Lower leg skin (tissue), 4 donors: ENCODE measurements around the gene SLC2A8. TPM values are rescaled to one million over a fixed set of nuclear protein-coding genes. Genes with fewer than 3 reads are reported as not detected.

Experiments
- DNase-seq, 2 donors: peaks; one replicate each; pipeline ENCODE4 v3.0.0-alpha.2; 2019; ENCODE audit warnings: low spot score in 2 of 2
- H3K4me3 ChIP-seq: fragments of 200-600 bp; sonication (generic); 2 replicates; pipeline ENCODE4 v1.5.1; 2017; ENCODE audit warnings: mild to moderate bottlenecking, low read depth; ENCODE audit not compliant: poor library complexity, severe bottlenecking
- POLR2A ChIP-seq, 2 donors: fragments of 450-650 bp; IDR thresholded peaks; one replicate each; pipeline ENCODE4 v1.6.1; 2016 to 2017; ENCODE audit warnings: antibody characterized with exemption in 2 of 2, mild to moderate bottlenecking in 1 of 2, moderate library complexity in 1 of 2
- WGBS, 2 donors: methylation state at CpG; one replicate each; pipeline ENCODE4 v1.1.5; 2018; 5-methylcytosine and 5-hydroxymethylcytosine counted together
- intact Hi-C: fragments of 100-400 bp; cut with DNase I; formaldehyde crosslinking; loops from one replicate; pipeline ENCODE4 v1.15.0; 2023; ENCODE audit warnings: low total_unique reads
- total RNA-seq, 4 donors: library from RNA; depleted of rRNA; stranded (reverse); fragments of >200 nt; gene quantifications; one replicate each; pipeline ENCODE4 v1.1.0, GENCODE V29; 2016
- TF ChIP-seq, protein P1 (sequence below), 3 donors: fragments of 450-650 bp; IDR thresholded peaks; one replicate each; pipeline ENCODE4 v1.5.1; 2016; ENCODE audit warnings: antibody characterized with exemption in 3 of 3, mild to moderate bottlenecking in 3 of 3, moderate library complexity in 2 of 3

The SLC2A8 gene
- total RNA-seq, 4 donors from 2014 or later = 17.6 to 28.7 (median 23.6) TPM

DNA sequence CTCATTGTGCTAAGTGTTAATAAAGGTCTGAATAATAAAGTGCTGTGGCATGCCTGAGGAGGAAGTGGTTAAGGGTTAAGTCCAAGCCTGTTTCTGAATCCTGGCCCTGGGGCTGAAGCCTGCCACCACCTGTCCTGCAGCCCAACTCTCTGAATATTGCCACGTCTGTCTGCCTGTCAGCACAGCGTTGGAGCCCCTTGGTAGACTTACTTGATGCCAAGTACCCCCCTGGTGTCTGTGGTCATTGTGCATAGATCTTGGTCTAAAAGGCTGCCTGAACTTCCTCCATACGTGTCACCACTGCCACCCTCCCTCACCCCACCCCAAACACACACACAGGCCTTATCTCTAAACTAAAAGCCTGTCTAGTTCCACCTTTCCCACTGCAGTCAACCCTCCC lies 35.4 kb upstream of the SLC2A8 start:
- 21 to 50% methylated on average over 3 of the region's 3 CpGs for WGBS, 2 donors
- no peak for TF ChIP-seq POLR2A (IDR thresholded peaks at IDR 0.05)
- TF ChIP-seq, protein P1, sequence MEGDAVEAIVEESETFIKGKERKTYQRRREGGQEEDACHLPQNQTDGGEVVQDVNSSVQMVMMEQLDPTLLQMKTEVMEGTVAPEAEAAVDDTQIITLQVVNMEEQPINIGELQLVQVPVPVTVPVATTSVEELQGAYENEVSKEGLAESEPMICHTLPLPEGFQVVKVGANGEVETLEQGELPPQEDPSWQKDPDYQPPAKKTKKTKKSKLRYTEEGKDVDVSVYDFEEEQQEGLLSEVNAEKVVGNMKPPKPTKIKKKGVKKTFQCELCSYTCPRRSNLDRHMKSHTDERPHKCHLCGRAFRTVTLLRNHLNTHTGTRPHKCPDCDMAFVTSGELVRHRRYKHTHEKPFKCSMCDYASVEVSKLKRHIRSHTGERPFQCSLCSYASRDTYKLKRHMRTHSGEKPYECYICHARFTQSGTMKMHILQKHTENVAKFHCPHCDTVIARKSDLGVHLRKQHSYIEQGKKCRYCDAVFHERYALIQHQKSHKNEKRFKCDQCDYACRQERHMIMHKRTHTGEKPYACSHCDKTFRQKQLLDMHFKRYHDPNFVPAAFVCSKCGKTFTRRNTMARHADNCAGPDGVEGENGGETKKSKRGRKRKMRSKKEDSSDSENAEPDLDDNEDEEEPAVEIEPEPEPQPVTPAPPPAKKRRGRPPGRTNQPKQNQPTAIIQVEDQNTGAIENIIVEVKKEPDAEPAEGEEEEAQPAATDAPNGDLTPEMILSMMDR (IDR thresholded peaks at IDR 0.05) = no peak

GRCh38 chr9:127362829-127363228 lies 34.1 kb upstream of the SLC2A8 start:
- no peak for TF ChIP-seq POLR2A (IDR thresholded peaks at IDR 0.05)
- TF ChIP-seq, protein P1 (IDR thresholded peaks at IDR 0.05) = no peak
- intact Hi-C loops = no loop called here
- H3K4me3 ChIP-seq = no peak overlapping the region
- 91 to 99% methylated on average over 7 of the region's 7 CpGs for WGBS, 2 donors
- DNase-seq = no peak

More for the DNA sequence above, 35.4 kb upstream of the SLC2A8 start:
- no peak for DNase-seq
- no peak overlapping the region for H3K4me3 ChIP-seq
- intact Hi-C loops = no loop called here

- DNase-seq = peak in 1 of 2 donors; percentile 68
- H3K4me3 ChIP-seq = no peak overlapping the region
- intact Hi-C loops = no loop called here
- WGBS, 2 donors = 91 to 95% methylated on average over 10 of the region's 10 CpGs
- TF ChIP-seq POLR2A (IDR thresholded peaks at IDR 0.05) = no peak
- TF ChIP-seq, protein P1 (IDR thresholded peaks at IDR 0.05) = no peak
Measured at GRCh38 chr9:127365461-127365860, 31.5 kb upstream of the SLC2A8 start.

GRCh38 chr9:127366594-127366993 lies 30.4 kb upstream of the SLC2A8 start:
- DNase-seq = peak in 1 of 2 donors; percentile 81
- TF ChIP-seq, protein P1 (IDR thresholded peaks at IDR 0.05) = no peak
- no peak for TF ChIP-seq POLR2A (IDR thresholded peaks at IDR 0.05)
- WGBS, 2 donors = 53 to 72% methylated on average over 7 of the region's 7 CpGs
- H3K4me3 ChIP-seq = no peak overlapping the region
- intact Hi-C loops = no loop called here

DNA sequence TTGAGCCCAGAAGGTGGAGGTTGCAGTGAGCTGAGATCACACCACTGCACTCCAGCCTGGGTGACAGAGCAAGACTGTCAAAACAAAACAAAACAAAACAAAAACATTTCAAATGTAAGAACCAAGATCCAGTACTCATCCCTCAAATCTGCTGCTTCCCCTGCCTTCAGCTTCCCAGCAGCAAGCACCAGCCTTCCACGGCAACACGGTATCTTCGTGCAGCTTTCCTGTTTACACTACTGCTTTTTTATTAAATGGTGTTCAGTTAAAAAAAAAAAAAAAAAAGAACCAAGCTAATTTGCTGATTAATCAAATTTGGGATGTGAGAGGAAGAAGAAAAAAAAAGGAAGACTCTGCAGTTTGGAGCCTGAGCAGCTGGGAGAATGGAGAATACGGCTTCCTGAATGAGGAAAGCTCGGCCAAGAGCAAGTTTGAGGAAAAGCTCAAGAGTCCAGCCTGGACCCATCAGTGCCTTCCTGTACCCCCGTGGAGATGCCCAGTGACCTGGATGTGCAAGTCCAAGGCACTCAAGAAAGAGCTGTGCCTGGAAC lies 28.0 kb upstream of the SLC2A8 start:
- H3K4me3 ChIP-seq = no peak overlapping the region
- no peak for DNase-seq
- intact Hi-C loops = no loop called here
- TF ChIP-seq, protein P1 (IDR thresholded peaks at IDR 0.05) = no peak
- no peak for TF ChIP-seq POLR2A (IDR thresholded peaks at IDR 0.05)
- 71 to 78% methylated on average over 6 of the region's 6 CpGs for WGBS, 2 donors

GRCh38 chr9:127369428-127369827 lies 27.5 kb upstream of the SLC2A8 start:
- H3K4me3 ChIP-seq = no peak overlapping the region
- TF ChIP-seq POLR2A (IDR thresholded peaks at IDR 0.05) = no peak
- TF ChIP-seq, protein P1 (IDR thresholded peaks at IDR 0.05) = no peak
- DNase-seq = no peak
- intact Hi-C loops = no loop called here
- WGBS, 2 donors = 93 to 96% methylated on average over 8 of the region's 8 CpGs
